Measurements from ENCODE around the gene CADM2. TPM values are rescaled to one million over a fixed set of nuclear protein-coding genes. Genes with fewer than 3 reads are reported as not detected.

The CADM2 gene
- total RNA-seq, 1 donor = 2.2 TPM

- no peak overlapping the region for H3K4me3 ChIP-seq (ENCODE audit: low read depth, low read length)
- no peak for DNase-seq (ENCODE audit: low read depth)
- TF ChIP-seq CTCF (IDR thresholded peaks at IDR 0.05; ENCODE audit: insufficient read depth, low read length) = no peak
Observed at GRCh38 chr3:85251766-85252165, 293.0 kb downstream of the CADM2 start.

GRCh38 chr3:85252686-85253085 lies 293.9 kb downstream of the CADM2 start:
- no peak overlapping the region for H3K4me3 ChIP-seq (ENCODE audit: low read depth, low read length)
- DNase-seq (ENCODE audit: low read depth) = no peak
- no peak for TF ChIP-seq CTCF (IDR thresholded peaks at IDR 0.05; ENCODE audit: insufficient read depth, low read length)

- no peak for DNase-seq (ENCODE audit: low read depth)
- H3K4me3 ChIP-seq (ENCODE audit: low read depth, low read length) = no peak overlapping the region
- no peak for TF ChIP-seq CTCF (IDR thresholded peaks at IDR 0.05; ENCODE audit: insufficient read depth, low read length)
Observed at GRCh38 chr3:85254738-85255137, 295.9 kb downstream of the CADM2 start.

GRCh38 chr3:85255949-85256348 lies 297.2 kb downstream of the CADM2 start:
- no peak for TF ChIP-seq CTCF (IDR thresholded peaks at IDR 0.05; ENCODE audit: insufficient read depth, low read length)
- H3K4me3 ChIP-seq (ENCODE audit: low read depth, low read length) = no peak overlapping the region
- DNase-seq (ENCODE audit: low read depth) = no peak

- H3K4me3 ChIP-seq (ENCODE audit: low read depth, low read length) = no peak overlapping the region
- no peak for DNase-seq (ENCODE audit: low read depth)
- no peak for TF ChIP-seq CTCF (IDR thresholded peaks at IDR 0.05; ENCODE audit: insufficient read depth, low read length)
Observed at GRCh38 chr3:85258326-85258725, 299.5 kb downstream of the CADM2 start.

- DNase-seq (ENCODE audit: low read depth) = no peak
- TF ChIP-seq CTCF (IDR thresholded peaks at IDR 0.05; ENCODE audit: insufficient read depth, low read length) = no peak
- H3K4me3 ChIP-seq (ENCODE audit: low read depth, low read length) = no peak overlapping the region
Observed at GRCh38 chr3:85258819-85259218, 300.0 kb downstream of the CADM2 start.

GRCh38 chr3:85259748-85260147 lies 301.0 kb downstream of the CADM2 start:
- no peak for DNase-seq (ENCODE audit: low read depth)
- no peak overlapping the region for H3K4me3 ChIP-seq (ENCODE audit: low read depth, low read length)
- no peak for TF ChIP-seq CTCF (IDR thresholded peaks at IDR 0.05; ENCODE audit: insufficient read depth, low read length)
